HG03520 (cell line): ENCODE results near the gene L3MBTL4.
A peak's percentile ranks its signal among the peaks of the same experiment; 100 is the strongest.

Source experiments
- ATAC-seq: cut with Tn5 transposase; IDR thresholded peaks from one replicate; pipeline ENCODE4 v1.9.1; 2021; ENCODE audit warnings: mild to moderate bottlenecking, moderate library complexity; ENCODE audit not compliant: unreplicated experiment

Gene L3MBTL4

GRCh38 chr18:6257950-6258349 is 156.8 kb downstream of the L3MBTL4 start:
- ATAC-seq: no peak

- ATAC-seq: no peak
These were observed 158.2 kb downstream of the L3MBTL4 start for GRCh38 chr18:6256521-6256920.

- no peak for ATAC-seq
These were observed 158.8 kb downstream of the L3MBTL4 start for GRCh38 chr18:6255886-6256285.

- ATAC-seq: no peak
These were observed 159.5 kb downstream of the L3MBTL4 start for GRCh38 chr18:6255116-6255705.

GRCh38 chr18:6254456-6254855 is 160.3 kb downstream of the L3MBTL4 start:
- no peak for ATAC-seq

- ATAC-seq: no peak
These were observed 163.6 kb downstream of the L3MBTL4 start for GRCh38 chr18:6251084-6251483.

- no peak for ATAC-seq
These were observed 164.9 kb downstream of the L3MBTL4 start for GRCh38 chr18:6249788-6250187.

- ATAC-seq: peak; percentile 87
These were observed 165.5 kb downstream of the L3MBTL4 start for GRCh38 chr18:6249170-6249569.

GRCh38 chr18:6248017-6248416 is 166.7 kb downstream of the L3MBTL4 start:
- peak; percentile 40 for ATAC-seq

GRCh38 chr18:6242004-6242403 is 172.7 kb downstream of the L3MBTL4 start:
- no peak for ATAC-seq

- no peak for ATAC-seq
These were observed 175.0 kb downstream of the L3MBTL4 start for GRCh38 chr18:6239716-6240115.

GRCh38 chr18:6236258-6236657 is 178.5 kb downstream of the L3MBTL4 start:
- ATAC-seq: no peak

- no peak for ATAC-seq
These were observed 192.4 kb downstream of the L3MBTL4 start for GRCh38 chr18:6222271-6222670.

- ATAC-seq: no peak
These were observed 193.1 kb downstream of the L3MBTL4 start for GRCh38 chr18:6221602-6222014.

GRCh38 chr18:6220129-6220528 is 194.6 kb downstream of the L3MBTL4 start:
- no peak for ATAC-seq

- no peak for ATAC-seq
These were observed 195.5 kb downstream of the L3MBTL4 start for GRCh38 chr18:6219116-6219717.

GRCh38 chr18:6215888-6216287 is 198.8 kb downstream of the L3MBTL4 start:
- ATAC-seq: no peak

GRCh38 chr18:6211174-6211504 is 203.6 kb downstream of the L3MBTL4 start:
- no peak for ATAC-seq

- ATAC-seq: no peak
These were observed 204.2 kb downstream of the L3MBTL4 start for GRCh38 chr18:6210349-6211173.

GRCh38 chr18:6207941-6208340 is 206.8 kb downstream of the L3MBTL4 start:
- ATAC-seq: no peak

GRCh38 chr18:6207116-6207515 is 207.6 kb downstream of the L3MBTL4 start:
- no peak for ATAC-seq

- no peak for ATAC-seq
These were observed 209.0 kb downstream of the L3MBTL4 start for GRCh38 chr18:6205706-6206105.
